ENCODE data around the gene ROR2.

GRCh38 chr9:91899594-91899993 is 50.4 kb downstream of the ROR2 start:
- TF ChIP-seq POLR2A (IDR thresholded peaks at IDR 0.05; ENCODE audit: low read depth) = no peak
- no peak for TF ChIP-seq CTCF (IDR thresholded peaks at IDR 0.05)
- TF ChIP-seq POLR2AphosphoS5 (IDR thresholded peaks at IDR 0.05) = no peak
